ENCODE data around the gene VDAC1.

DNA sequence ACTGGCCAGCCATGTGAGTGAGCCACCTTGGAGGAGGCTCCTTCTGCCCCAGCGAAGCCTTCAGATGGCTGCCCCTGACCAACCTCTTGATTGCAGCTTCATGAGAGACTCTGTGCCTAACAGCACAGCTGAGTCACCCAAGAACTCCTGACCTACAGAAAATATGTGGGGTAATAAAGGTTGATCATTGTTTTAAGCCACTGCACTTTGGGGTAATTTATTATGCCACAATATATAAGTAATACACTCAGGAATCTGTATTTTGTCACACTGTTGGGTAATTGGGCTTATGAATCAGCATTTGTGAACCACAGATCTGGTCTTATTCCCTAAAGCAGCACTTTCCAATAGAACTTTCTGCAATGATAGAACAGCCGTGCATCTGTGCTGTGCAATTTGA is 24.4 kb upstream of the VDAC1 start:
- TF ChIP-seq, protein P1, sequence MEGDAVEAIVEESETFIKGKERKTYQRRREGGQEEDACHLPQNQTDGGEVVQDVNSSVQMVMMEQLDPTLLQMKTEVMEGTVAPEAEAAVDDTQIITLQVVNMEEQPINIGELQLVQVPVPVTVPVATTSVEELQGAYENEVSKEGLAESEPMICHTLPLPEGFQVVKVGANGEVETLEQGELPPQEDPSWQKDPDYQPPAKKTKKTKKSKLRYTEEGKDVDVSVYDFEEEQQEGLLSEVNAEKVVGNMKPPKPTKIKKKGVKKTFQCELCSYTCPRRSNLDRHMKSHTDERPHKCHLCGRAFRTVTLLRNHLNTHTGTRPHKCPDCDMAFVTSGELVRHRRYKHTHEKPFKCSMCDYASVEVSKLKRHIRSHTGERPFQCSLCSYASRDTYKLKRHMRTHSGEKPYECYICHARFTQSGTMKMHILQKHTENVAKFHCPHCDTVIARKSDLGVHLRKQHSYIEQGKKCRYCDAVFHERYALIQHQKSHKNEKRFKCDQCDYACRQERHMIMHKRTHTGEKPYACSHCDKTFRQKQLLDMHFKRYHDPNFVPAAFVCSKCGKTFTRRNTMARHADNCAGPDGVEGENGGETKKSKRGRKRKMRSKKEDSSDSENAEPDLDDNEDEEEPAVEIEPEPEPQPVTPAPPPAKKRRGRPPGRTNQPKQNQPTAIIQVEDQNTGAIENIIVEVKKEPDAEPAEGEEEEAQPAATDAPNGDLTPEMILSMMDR (optimal IDR thresholded peaks at IDR 0.05 in 1 of 3, IDR thresholded peaks at IDR 0.05 in 1 of 3, conservative IDR thresholded peaks at IDR 0.05 in 1 of 3; ENCODE audit: extremely low read depth in 1 of 3, insufficient read depth in 2 of 3, low read length in 3 of 3): no peak
- no peak for TF ChIP-seq EZH2 (IDR thresholded peaks at IDR 0.05; ENCODE audit: low read length)
